ENCODE results near the gene PPP1R37. TPM values are rescaled to one million over a fixed set of nuclear protein-coding genes. Genes with fewer than 3 reads are reported as not detected.

The PPP1R37 gene
- total and polyA plus RNA-seq, 2 donors (not counting 3 experiments of a cell fraction or from before 2014, with no cell fraction given), result 16.2 to 27.1 TPM

- Histone ChIP-seq H3K4me1 (ENCODE audit: control insufficient read depth, extremely low read depth, insufficient read depth, low read length) (peaks cover 13% of the 10 kb centered on the region), H3K4me3 (replicated peaks in 1 of 3; ENCODE audit: insufficient read depth in 1 of 3, low read depth in 1 of 3, low read length in 3 of 3) (no peak overlapping the region), H3K79me2 (ENCODE audit: control insufficient read depth, insufficient read depth, low read length) (peaks cover 24% of the 10 kb centered on the region), H3K9me1 (replicated peaks; ENCODE audit: control insufficient read depth, extremely low read depth, insufficient read depth, low read length) (no peaks in the 10 kb centered on the region), H2AFZ (ENCODE audit: low read depth, low read length) (no peak overlapping the region), H3K4me2 (ENCODE audit: insufficient read depth, low read length) (no peak overlapping the region), H4K20me1 (replicated peaks; ENCODE audit: control insufficient read depth, extremely low read depth, insufficient read depth, low read length) (no peaks in the 10 kb centered on the region), H3K9ac (replicated peaks; ENCODE audit: extremely low read depth, insufficient read depth, low read length) (no peak overlapping the region), H3K27me3 (ENCODE audit: control insufficient read depth in 2 of 2, insufficient read depth in 2 of 2, low read length in 2 of 2) (no peaks in the 10 kb centered on the region), H3K27ac (ENCODE audit: insufficient read depth, low read depth, low read length) (no peak overlapping the region), H3K9me3 (replicated peaks; ENCODE audit: control insufficient read depth, insufficient read depth, low read length) (no peaks in the 10 kb centered on the region), H3K36me3 (ENCODE audit: control insufficient read depth in 2 of 2, extremely low read depth in 1 of 2, insufficient read depth in 2 of 2, low read length in 2 of 2) (peaks cover 0 to 6% of the 10 kb centered on the region in 2 experiments)
- BruUV-seq (replicated peaks), result no TSS peak
- ChIA-PET POLR2A (interaction anchor here (0.7 kb wide), 1 partner anchor 47 kb away, joined by 4 read pairs; no protein-coding TSS in a partner anchor), CTCF (interaction anchor here (2.1 to 3.8 kb wide), 2 partner anchors 11 to 30 kb away, joined by 8 to 16 read pairs; partner anchors contain the start of gene GEMIN7)
- TF ChIP-seq FOS (IDR thresholded peaks at IDR 0.05; ENCODE audit: borderline replicate concordance, insufficient read depth, low read length), result no peak
- no peak for TF ChIP-seq POLR2AphosphoS5 (IDR thresholded peaks at IDR 0.05; ENCODE audit: insufficient read depth, low read depth, low read length)
- DNase-seq (ENCODE audit: low read depth, low spot score), result no peak
- intact Hi-C loops (cut with micrococcal nuclease), result loop anchor here (5.0 kb wide), 2 partner anchors 37 to 157 kb away; partner anchors contain the start of gene EXOC3L2
- dilution Hi-C loops (cut with MboI; ENCODE audit: extremely low pct_ligation_motif_present, low sequenced_read_pairs), result no loop called here
- no peak for FAIRE-seq
Observed at GRCh38 chr19:45090034-45090433, 2.9 kb upstream of the PPP1R37 start.

GRCh38 chr19:45090606-45091005 is 2.4 kb upstream of the PPP1R37 start:
- TF ChIP-seq CTCF (IDR thresholded peaks at IDR 0.05; ENCODE audit: extremely low read depth in 1 of 2, insufficient read depth in 1 of 2, low read depth in 1 of 2, low read length in 2 of 2) (no peak), JUN (IDR thresholded peaks at IDR 0.05; ENCODE audit: borderline replicate concordance, insufficient read depth, insufficient read length, low read depth) (no peak), GATA2 (IDR thresholded peaks at IDR 0.05; ENCODE audit: insufficient read depth, insufficient read length, low read depth, low read length) (no peak), MAX (IDR thresholded peaks at IDR 0.05; ENCODE audit: insufficient read depth, insufficient read length) (no peak)
- H3K9me3 ChIP-seq (replicated peaks; ENCODE audit: control insufficient read depth, insufficient read depth, low read length), result no peaks in the 10 kb centered on the region
- H3K9me1 ChIP-seq (replicated peaks; ENCODE audit: control insufficient read depth, extremely low read depth, insufficient read depth, low read length), result no peaks in the 10 kb centered on the region
- H3K36me3 ChIP-seq (ENCODE audit: control insufficient read depth in 2 of 2, extremely low read depth in 1 of 2, insufficient read depth in 2 of 2, low read length in 2 of 2), result peaks cover 0 to 6% of the 10 kb centered on the region in 2 experiments
- no peaks in the 10 kb centered on the region for H3K27me3 ChIP-seq (ENCODE audit: control insufficient read depth in 2 of 2, insufficient read depth in 2 of 2, low read length in 2 of 2)
- ChIA-PET CTCF (interaction anchor here (2.1 to 3.8 kb wide), 2 partner anchors 11 to 31 kb away, joined by 8 to 16 read pairs; partner anchors contain the start of gene GEMIN7), POLR2A (interaction anchor here (0.7 kb wide), 1 partner anchor 47 kb away, joined by 4 read pairs; no protein-coding TSS in a partner anchor)
- FAIRE-seq (no peak), DNase-seq (ENCODE audit: low read depth, low spot score) (no peak)
- peaks cover 30% of the 10 kb centered on the region for H3K79me2 ChIP-seq (ENCODE audit: control insufficient read depth, insufficient read depth, low read length)
- H4K20me1 ChIP-seq (replicated peaks; ENCODE audit: control insufficient read depth, extremely low read depth, insufficient read depth, low read length), result no peaks in the 10 kb centered on the region
- dilution Hi-C loops (cut with MboI; ENCODE audit: extremely low pct_ligation_motif_present, low sequenced_read_pairs), result no loop called here
- no peak overlapping the region for H3K4me2 ChIP-seq (ENCODE audit: insufficient read depth, low read length)
- BruUV-seq (replicated peaks), result no TSS peak
- H3K4me3 ChIP-seq (replicated peaks in 1 of 3; ENCODE audit: insufficient read depth in 1 of 3, low read depth in 1 of 3, low read length in 3 of 3), result peak overlapping the region in 1 of 3 experiments; percentile 28
- no peak overlapping the region for H3K9ac ChIP-seq (replicated peaks; ENCODE audit: extremely low read depth, insufficient read depth, low read length)
- peaks cover 13% of the 10 kb centered on the region for H3K4me1 ChIP-seq (ENCODE audit: control insufficient read depth, extremely low read depth, insufficient read depth, low read length)
- intact Hi-C loops (cut with micrococcal nuclease), result loop anchor here (1.0 to 5.0 kb wide), 3 partner anchors 11 to 157 kb away; partner anchors contain the start of genes EXOC3L2 and GEMIN7
- H2AFZ ChIP-seq (ENCODE audit: low read depth, low read length), result no peak overlapping the region
- H3K27ac ChIP-seq (ENCODE audit: insufficient read depth, low read depth, low read length), result no peak overlapping the region

Data from endothelial cell of umbilical vein (primary cell).